HEK293 (cell line): ENCODE data around the gene HLA-G.

Source experiments
- EGR2 ChIP-seq: fragments of 450-650 bp; formaldehyde crosslinking; IDR thresholded peaks from 2 replicates; pipeline ENCODE4 v1.5.1; 2016; ENCODE audit warnings: low read depth, missing biosample characterization, missing genetic modification characterization
- TCF7L2 ChIP-seq: IDR thresholded peaks from 2 replicates; pipeline ENCODE4 v1.6.1; 2011; ENCODE audit warnings: low read depth, mild to moderate bottlenecking, inconsistent platforms, low read length, moderate library complexity, borderline replicate concordance
- ZBTB21 ChIP-seq: fragments of 450-650 bp; formaldehyde crosslinking; IDR thresholded peaks from 2 replicates; pipeline ENCODE4 v1.5.1; 2017; ENCODE audit warnings: missing biosample characterization, missing genetic modification characterization
- ZNF10 ChIP-seq: fragments of 450-650 bp; formaldehyde crosslinking; IDR thresholded peaks from 2 replicates; pipeline ENCODE4 v1.5.1; 2017; ENCODE audit warnings: missing biosample characterization, missing genetic modification characterization
- ZNF121 ChIP-seq: fragments of 450-650 bp; formaldehyde crosslinking; IDR thresholded peaks from 2 replicates; pipeline ENCODE4 v1.5.1; 2016; ENCODE audit warnings: missing biosample characterization, missing genetic modification characterization
- ZNF174 ChIP-seq: fragments of 450-650 bp; formaldehyde crosslinking; IDR thresholded peaks from 2 replicates; pipeline ENCODE4 v1.5.0; 2017; ENCODE audit warnings: missing biosample characterization, mild to moderate bottlenecking, missing genetic modification characterization
- ZNF701 ChIP-seq: fragments of 450-650 bp; formaldehyde crosslinking; IDR thresholded peaks from 2 replicates; pipeline ENCODE4 v1.5.1; 2016; ENCODE audit warnings: missing biosample characterization, missing genetic modification characterization
- ZNF707 ChIP-seq: fragments of 450-650 bp; formaldehyde crosslinking; IDR thresholded peaks from 2 replicates; pipeline ENCODE4 v1.5.1; 2016; ENCODE audit warnings: missing biosample characterization, missing genetic modification characterization
- TF ChIP-seq, protein P1 (sequence below): fragments of 450-650 bp; formaldehyde crosslinking; IDR thresholded peaks from 2 replicates; pipeline ENCODE4 v1.5.1; 2016; ENCODE audit warnings: missing biosample characterization, missing genetic modification characterization
- TF ChIP-seq, protein P2 (sequence below): fragments of 450-650 bp; formaldehyde crosslinking; IDR thresholded peaks from 2 replicates; pipeline ENCODE4 v1.5.1; 2016; ENCODE audit warnings: missing biosample characterization, missing genetic modification characterization, borderline replicate concordance
- TF ChIP-seq, protein P3 (sequence below): fragments of 450-650 bp; formaldehyde crosslinking; IDR thresholded peaks from 2 replicates; pipeline ENCODE4 v1.5.1; 2017; ENCODE audit warnings: missing biosample characterization, mild to moderate bottlenecking, missing genetic modification characterization, moderate library complexity

DNA sequence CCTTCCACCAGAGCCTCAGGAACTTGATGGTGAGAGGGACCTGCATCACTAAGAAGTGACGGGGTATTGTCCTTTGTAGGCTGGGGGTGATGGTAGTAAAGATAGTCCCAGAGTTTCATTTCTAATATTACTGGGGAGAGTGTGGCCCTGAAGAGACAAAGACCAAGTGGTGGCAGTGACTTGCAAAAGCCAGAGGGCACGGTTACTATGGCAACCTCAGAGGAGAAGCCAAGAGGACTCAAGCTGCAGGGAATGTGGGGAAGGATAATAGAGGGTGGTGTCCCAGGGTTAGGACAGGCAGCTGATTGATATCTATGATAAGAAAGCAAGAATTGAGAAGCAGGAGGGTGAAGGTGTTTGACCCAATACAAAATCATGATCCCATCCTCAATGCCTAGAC, 42.5 kb downstream of the HLA-G start:
- TF ChIP-seq, protein P1, sequence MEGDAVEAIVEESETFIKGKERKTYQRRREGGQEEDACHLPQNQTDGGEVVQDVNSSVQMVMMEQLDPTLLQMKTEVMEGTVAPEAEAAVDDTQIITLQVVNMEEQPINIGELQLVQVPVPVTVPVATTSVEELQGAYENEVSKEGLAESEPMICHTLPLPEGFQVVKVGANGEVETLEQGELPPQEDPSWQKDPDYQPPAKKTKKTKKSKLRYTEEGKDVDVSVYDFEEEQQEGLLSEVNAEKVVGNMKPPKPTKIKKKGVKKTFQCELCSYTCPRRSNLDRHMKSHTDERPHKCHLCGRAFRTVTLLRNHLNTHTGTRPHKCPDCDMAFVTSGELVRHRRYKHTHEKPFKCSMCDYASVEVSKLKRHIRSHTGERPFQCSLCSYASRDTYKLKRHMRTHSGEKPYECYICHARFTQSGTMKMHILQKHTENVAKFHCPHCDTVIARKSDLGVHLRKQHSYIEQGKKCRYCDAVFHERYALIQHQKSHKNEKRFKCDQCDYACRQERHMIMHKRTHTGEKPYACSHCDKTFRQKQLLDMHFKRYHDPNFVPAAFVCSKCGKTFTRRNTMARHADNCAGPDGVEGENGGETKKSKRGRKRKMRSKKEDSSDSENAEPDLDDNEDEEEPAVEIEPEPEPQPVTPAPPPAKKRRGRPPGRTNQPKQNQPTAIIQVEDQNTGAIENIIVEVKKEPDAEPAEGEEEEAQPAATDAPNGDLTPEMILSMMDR (tag by site-specific recombination): no peak
- TF ChIP-seq ZNF121 (tag by site-specific recombination) (no peak), ZBTB21 (tag by site-specific recombination) (no peak), ZNF707 (tag by site-specific recombination) (no peak), ZNF10 (tag by site-specific recombination) (no peak), TCF7L2 (no peak), ZNF701 (tag by site-specific recombination) (no peak), EGR2 (tag by site-specific recombination) (no peak), ZNF174 (tag by site-specific recombination) (no peak)
- TF ChIP-seq, protein P2, sequence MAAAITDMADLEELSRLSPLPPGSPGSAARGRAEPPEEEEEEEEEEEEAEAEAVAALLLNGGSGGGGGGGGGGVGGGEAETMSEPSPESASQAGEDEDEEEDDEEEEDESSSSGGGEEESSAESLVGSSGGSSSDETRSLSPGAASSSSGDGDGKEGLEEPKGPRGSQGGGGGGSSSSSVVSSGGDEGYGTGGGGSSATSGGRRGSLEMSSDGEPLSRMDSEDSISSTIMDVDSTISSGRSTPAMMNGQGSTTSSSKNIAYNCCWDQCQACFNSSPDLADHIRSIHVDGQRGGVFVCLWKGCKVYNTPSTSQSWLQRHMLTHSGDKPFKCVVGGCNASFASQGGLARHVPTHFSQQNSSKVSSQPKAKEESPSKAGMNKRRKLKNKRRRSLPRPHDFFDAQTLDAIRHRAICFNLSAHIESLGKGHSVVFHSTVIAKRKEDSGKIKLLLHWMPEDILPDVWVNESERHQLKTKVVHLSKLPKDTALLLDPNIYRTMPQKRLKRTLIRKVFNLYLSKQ (tag by site-specific recombination): no peak
- TF ChIP-seq, protein P3, sequence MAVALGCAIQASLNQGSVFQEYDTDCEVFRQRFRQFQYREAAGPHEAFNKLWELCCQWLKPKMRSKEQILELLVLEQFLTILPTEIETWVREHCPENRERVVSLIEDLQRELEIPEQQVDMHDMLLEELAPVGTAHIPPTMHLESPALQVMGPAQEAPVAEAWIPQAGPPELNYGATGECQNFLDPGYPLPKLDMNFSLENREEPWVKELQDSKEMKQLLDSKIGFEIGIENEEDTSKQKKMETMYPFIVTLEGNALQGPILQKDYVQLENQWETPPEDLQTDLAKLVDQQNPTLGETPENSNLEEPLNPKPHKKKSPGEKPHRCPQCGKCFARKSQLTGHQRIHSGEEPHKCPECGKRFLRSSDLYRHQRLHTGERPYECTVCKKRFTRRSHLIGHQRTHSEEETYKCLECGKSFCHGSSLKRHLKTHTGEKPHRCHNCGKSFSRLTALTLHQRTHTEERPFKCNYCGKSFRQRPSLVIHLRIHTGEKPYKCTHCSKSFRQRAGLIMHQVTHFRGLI: no peak
